HG03095 (cell line): ENCODE measurements around the gene PAQR6.

Source experiments
- ATAC-seq: cut with Tn5 transposase; IDR thresholded peaks from one replicate; pipeline ENCODE4 v1.9.1; 2021; ENCODE audit warnings: moderate library complexity; ENCODE audit not compliant: unreplicated experiment

The PAQR6 gene

GRCh38 chr1:156263288-156263655 is 15.4 kb upstream of the PAQR6 start:
- no peak for ATAC-seq

DNA sequence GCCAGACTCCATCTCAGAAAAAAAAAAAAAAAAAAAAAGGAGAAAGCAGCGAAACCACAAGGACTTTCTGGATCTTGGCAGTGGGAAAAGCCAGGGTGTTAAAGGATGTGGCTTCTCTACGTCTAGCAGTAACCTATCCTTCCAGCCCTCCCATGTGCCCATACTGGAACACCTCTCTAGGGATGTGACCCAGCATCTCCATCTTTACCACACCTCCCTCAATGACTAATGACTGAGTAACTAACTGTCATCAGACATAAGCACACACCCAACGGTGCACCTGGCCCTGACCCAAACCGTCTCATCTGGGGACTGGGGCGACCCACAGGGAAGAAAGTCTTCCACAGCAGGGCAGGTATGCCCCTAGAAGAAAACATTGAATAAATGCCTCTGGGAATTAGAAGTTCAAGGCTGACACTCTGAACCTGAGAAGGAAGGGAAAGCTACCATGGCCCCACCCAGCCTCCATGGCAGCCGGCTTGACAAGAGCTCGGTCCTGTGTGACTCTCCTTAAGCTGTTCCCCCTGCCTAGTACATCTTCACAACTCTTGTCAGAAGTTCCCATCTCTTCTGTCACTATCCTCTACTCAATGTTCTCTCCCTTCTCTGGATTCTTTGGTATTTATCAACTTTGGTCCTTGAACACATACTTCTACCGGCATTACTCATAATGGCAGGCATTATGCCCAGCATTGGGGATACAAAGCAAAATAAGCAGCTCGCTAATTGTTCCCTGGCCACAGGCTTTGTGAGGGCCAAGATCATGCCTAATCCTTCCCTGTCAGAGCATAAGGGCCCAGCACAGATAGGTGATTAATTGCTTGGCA is 14.8 kb upstream of the PAQR6 start:
- no peak for ATAC-seq

GRCh38 chr1:156260896-156261295 is 13.0 kb upstream of the PAQR6 start:
- ATAC-seq = no peak

DNA sequence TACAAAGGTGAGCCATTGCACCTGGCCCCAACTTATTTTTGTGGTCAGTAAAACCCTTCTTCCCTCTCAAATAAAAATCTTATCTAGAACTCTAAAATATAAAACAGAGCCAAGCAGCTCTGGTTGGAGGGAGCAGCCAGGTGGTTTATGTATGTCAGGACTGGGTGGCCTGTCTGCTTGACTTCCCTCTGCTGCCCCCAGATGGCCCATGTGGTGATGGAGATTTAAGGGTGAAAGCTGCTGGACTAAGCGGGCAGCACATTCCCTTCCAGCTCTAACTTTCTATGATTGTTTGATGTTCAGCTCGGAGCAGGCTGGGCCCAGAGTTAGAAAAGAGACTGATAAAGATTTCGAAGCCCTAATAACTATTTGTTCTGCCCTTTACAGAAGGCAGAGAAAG is 11.9 kb upstream of the PAQR6 start:
- ATAC-seq = no peak

- no peak for ATAC-seq
Measured at GRCh38 chr1:156258859-156259258, 11.0 kb upstream of the PAQR6 start.

GRCh38 chr1:156257711-156258110 is 9.9 kb upstream of the PAQR6 start:
- ATAC-seq = no peak

GRCh38 chr1:156253634-156254033 is 5.8 kb upstream of the PAQR6 start:
- ATAC-seq = no peak

GRCh38 chr1:156251527-156251926 is 3.7 kb upstream of the PAQR6 start:
- no peak for ATAC-seq

GRCh38 chr1:156249593-156249992 is 1.7 kb upstream of the PAQR6 start:
- no peak for ATAC-seq

GRCh38 chr1:156248323-156248683 is 447 bp upstream of the PAQR6 start:
- ATAC-seq = no peak

- no peak for ATAC-seq
Measured at GRCh38 chr1:156246781-156247459, 936 bp downstream of the PAQR6 start.

DNA sequence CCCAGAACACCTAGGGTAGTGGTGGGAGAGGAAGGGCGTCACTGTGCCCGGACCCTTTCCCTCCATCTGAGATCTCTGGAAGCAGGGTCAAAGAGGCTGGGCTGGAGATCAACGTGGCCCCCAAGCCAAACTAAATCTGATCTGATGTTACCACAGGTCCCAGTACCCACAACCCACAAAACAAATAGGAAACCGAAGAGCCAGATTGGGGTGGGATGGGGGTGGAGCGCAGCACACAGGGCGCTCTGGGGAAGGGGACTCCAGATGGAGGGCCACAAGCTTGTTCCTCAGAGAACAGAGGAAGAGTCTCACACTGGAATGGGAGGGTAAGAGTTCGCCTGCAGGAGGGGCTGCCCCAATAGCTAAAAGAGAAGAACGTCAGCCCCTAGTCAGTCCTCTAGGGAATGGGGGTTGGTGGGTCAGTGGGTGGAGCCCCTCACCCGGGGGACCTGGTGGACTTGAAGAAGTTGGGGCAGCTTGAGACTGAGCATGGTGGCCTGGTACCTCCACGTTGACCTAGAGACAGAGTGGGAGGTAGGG is 1.5 kb downstream of the PAQR6 start:
- no peak for ATAC-seq

DNA sequence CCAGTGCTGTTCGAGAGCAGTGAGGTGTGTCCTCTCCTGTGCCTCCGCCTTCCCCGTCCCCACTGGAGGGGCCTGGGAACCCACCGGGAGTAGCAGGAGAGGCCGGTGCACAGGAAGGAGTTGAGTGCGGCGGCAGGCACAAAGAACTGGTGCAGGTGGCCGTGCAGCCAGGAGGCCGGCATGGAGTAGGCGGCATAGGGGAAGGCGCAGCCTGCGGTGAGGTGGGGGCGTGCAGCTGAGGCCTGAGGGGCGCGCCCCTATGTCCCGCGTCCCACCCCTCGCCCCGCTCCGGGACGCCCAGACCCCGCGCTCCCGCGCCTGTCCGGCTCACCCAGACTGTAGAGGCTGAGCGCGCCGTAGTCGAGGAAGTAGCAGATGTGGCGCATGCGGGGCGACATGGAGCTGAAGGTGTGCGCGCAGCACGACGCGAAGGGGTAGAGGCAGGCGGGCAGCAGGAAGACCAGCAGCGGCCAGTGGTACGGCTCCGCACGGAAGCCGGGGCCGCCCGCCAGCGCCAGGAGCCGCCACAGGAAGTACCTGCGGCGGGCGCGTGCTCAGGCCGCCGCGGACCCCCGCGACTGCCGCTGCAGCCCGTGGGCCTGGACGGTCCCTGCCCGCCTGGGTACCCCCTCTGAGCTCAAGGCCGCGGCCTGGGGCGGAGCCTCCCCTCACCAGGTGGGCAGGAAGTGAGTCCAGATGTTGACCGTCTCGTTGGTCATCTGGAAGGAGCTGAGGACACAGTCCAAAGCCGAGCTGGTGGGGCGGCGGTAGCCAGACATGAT is 2.2 kb downstream of the PAQR6 start:
- no peak for ATAC-seq

DNA sequence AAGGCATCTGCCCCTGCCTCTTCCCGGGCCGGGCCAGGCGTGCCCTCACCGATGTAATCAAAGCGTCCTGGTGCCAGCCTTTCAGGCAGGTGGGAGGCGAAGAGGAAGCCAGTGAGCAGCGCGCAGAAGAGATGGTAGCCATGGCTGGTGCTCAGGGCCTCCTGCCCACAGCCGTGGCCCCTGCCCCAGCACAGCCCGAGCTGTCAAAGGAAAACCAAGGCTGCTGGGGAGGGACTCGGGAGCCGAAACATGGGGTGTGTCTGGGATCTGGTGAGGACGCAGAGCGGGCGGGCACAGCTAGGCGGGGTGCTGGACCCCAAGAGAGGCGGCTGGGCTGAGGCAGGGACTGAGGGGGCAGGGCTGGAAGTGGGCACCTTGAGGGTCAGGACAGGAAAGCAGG is 3.1 kb downstream of the PAQR6 start:
- no peak for ATAC-seq

DNA sequence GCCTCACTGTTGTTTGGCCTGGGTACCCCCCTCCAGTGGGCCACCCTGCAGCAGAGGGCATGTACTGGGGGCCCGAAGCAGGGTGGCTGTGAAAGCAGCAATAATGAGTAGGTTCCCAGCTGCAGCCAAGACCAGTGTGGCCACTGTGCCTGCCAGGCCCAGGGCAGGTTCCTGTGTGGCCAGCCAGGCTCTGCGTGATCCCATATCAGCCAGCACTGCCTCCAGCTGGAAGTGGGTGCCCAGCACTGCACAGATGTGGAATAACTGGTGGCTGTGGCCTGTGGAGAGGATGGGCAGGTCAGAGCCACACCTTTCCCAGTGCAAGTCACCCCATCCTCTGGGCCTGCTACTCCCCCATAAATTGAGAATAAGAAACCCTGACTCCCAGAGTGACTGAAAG is 3.7 kb downstream of the PAQR6 start:
- no peak for ATAC-seq

DNA sequence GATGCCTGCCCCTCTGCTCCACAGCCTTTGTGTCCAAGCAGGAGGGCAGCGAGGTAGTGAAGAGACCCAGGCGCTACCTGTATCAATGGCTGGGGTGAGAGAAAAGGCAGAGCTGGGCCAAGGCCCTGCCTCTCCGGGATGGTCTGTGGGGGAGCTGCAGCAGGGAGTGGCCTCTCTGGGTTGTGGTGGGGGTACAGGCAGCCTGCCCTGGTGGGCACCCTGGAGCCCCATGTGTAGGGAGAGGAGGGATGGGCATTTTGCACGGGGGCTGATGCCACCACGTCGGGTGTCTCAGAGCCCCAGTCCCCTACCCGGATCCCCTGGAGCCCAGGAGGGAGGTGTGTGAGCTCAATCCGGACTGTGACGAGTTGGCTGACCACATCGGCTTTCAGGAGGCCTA is 5.1 kb downstream of the PAQR6 start:
- ATAC-seq = no peak

DNA sequence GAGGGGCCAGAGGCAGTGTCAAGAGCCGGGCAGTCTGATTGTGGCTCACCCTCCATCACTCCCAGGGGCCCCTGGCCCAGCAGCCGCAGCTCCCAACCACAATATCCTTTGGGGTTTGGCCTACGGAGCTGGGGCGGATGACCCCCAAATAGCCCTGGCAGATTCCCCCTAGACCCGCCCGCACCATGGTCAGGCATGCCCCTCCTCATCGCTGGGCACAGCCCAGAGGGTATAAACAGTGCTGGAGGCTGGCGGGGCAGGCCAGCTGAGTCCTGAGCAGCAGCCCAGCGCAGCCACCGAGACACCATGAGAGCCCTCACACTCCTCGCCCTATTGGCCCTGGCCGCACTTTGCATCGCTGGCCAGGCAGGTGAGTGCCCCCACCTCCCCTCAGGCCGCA is 5.9 kb downstream of the PAQR6 start, which contains the start of gene BGLAP:
Gene BGLAP (plus strand): TSS at position 259 of the 400 bp plus-strand sequence. CDS start 48 bp downstream, at position 307.
- no peak for ATAC-seq

DNA sequence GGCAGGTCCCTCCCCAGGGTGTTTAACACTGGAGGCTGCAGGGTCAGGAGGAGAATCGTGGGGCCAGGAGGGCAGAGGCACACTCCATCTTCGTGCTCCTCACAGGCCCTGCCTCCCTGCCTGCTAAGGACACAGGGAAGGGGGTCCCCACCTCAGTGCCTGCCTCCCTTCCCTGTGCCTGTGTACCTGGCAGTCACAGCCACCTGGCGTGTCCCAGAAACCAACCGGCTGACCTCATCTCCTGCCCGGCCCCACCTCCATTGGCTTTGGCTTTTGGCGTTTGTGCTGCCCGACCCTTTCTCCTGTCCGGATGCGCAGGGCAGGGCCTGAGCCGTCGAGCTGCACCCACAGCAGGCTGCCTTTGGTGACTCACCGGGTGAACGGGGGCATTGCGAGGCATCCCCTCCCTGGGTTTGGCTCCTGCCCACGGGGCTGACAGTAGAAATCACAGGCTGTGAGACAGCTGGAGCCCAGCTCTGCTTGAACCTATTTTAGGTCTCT is 6.5 kb downstream of the PAQR6 start:
- no peak for ATAC-seq

- no peak for ATAC-seq
Measured at GRCh38 chr1:156238248-156238647, 9.6 kb downstream of the PAQR6 start.

DNA sequence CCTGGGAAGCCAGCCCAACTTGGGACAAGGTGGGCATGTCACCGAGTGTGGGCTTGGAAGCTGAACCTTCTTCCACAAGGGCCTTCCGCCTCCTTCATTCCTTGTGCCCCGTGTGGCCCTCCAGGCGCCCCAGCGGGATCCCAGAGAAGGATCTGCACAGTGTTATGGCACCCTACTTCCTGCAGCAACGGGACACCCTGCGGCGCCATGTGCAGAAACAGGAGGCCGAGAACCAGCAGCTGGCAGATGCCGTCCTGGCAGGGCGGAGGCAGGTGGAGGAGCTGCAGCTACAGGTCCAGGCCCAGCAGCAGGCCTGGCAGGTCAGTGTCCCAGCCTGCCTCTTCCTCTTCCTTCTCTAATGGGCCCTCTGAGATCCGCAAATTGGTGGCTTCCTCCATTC is 11.7 kb downstream of the PAQR6 start:
- no peak for ATAC-seq

GRCh38 chr1:156233426-156234127 is 14.3 kb downstream of the PAQR6 start:
- ATAC-seq = no peak
